T-helper 2 cell treated with Interferon-gamma antibody and Interleukin-4, amounts not matched to agents 100 ng/mL and 5 ng/mL, for 36 hours (primary cell): ENCODE results near the gene CAMK2A. TPM values are rescaled to one million over a fixed set of nuclear protein-coding genes. Genes with fewer than 3 reads are reported as not detected.

Experiments
- intact Hi-C: fragments of 100-400 bp; cut with micrococcal nuclease; formaldehyde crosslinking; loops from one replicate; pipeline ENCODE4 v1.15.1; 2023
- total RNA-seq: library from RNA; stranded (reverse); gene quantifications from 2 replicates; pipeline ENCODE4 v1.2.3, GENCODE V29; 2022

Gene CAMK2A
- total RNA-seq: not detected in 2 replicates

DNA sequence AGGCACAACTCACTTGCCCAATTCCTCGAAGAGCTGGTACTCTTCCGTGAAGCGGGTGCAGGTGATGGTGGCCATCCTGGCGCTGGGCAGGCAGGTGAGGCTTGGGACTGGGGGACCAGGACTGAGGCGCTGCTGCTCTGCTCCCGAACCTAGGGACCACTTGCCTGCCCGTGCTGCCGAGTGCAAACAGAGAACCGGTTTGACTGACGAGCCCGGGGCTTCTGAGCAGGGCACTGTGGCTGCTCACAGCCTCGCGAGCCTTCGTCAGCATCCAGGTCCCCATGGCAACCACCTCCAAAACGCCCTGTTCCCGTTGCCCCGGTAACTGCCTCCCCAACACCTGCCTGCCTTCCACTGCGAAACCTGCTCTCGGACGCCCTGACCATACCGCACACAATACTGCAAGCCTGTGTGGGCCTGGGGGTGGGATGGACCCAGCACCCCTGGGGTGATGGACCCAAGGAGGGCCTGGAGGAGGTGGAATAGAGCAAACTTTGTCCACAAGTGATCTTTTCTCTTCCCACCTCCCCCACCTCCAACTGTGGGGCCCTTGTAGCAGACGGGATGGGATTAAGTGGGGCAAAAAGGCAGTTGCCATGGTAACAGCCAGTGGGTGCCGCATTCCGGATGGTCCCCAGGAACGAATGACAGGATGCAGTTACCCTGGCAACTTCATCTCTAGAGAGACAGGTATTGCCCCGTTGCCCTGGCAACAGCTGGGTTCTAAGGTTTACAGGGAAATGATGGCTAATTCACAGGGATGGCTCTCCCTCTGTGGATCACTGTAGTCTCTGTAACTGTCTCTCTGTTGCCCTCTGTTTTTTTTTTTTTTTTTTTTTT lies at the start of gene CAMK2A:
CAMK2A (minus strand) TSS at position 223 of the 840 bp plus-strand sequence; CDS start at position 75, 148 bp downstream.
- intact Hi-C loops: no loop called here

DNA sequence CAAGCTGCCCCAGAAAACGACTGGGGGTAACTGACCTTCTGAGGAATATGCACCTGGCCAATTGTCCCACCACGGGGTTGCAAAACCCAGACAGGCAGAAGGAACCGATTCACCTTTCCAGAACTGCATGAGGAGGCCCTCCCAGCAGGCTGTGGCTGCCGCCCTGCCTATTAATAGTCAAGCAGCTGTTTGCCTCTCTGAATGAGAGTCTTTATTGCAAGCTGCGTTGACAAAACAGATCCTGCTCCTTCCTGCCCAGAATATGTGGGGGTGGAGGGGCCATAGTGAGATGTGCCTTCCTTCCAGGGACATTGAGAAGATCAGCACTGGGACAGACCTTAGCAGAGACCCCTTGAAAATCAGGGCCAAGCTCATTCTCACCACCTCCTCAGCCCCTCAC lies 49.6 kb upstream of the CAMK2A start:
- intact Hi-C loops: no loop called here

- intact Hi-C loops: no loop called here
Measured at GRCh38 chr5:150338546-150338945, 49.0 kb upstream of the CAMK2A start.

DNA sequence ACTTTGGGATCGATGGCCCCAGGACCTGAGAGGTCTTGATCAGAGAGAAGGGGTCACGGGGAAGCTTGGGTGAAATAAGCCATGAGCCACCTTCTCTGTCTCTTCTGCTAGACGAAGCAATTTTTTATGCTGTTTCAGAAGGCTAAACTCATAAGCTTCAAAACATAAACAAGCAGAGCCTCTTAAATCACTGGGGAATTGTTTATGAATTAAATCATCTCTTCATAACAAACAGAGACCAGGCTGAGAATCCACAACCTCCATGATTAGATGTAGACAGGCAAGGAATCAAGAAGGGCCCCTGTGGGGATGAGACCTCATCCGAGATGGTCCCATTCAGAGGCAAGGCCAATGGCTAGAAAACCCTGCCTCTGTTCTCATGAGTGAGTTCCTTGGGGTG lies 46.2 kb upstream of the CAMK2A start:
- intact Hi-C loops: no loop called here

DNA sequence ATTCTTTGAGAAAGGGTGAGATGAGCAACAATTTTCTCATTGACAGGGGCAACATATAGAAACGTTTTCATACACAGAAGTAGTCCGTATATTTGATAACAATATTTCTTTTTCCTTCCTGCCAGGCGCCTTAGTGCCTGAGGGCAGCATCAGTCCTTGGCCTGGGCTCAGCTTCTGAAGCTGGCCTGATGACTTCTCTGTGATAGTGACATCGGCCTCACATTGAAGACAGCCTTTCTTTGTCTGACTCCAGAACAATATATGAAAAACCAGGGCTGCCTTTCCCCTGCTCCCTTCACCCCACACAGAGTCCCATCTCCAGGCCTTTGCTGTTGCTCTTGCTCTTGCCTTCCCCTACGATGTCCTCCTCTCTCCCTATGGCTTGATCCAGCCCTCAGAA lies 43.8 kb upstream of the CAMK2A start:
- intact Hi-C loops: no loop called here

DNA sequence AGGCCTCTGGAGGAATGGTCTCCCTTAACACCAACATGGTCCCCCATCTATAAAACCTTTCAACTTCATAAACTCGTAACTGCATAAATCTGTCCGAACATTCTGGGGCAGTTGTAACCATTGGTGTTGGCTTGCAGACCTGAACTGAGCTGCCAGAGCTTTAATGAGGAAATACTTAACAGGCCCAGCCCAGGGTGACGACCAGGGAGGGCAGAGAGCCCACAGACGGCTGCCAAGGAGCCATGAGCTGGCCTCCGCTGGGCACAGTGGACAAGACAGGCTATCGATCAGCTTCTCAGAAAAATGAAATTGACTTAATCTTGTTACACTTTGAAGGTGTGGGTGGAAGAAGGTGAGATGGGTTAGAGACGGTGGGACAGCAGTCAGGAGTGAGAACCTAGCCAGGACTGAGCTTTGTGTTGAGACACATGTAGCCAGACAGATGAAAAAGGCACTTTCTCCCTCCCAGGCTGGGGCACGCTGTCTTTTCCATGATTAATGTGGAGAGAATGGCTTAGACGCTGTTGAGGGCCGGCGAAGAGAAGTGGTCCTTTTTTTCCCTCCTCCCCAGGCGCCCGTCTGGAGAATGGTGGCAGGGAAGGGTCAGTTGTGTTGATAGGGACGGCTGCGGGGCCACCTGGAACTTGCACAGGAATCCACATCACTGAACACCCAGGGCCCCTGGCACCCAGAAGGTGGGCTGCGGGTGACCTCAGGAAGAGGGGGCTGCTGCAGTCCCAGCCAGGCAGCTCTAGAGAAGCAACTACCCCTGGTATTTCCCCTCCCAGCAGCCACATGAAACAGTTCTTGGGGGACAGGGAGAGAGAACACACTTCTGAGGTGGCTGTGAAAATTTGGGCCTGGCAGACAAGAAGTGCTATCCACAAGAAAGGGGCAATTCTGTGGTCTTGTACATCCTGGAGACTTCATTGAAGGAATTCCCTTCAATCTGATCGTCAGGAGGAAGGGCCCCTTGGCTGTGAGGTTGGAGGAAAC lies 40.6 kb upstream of the CAMK2A start:
- intact Hi-C loops: no loop called here

- intact Hi-C loops: no loop called here
Measured at GRCh38 chr5:150329038-150329437, 39.5 kb upstream of the CAMK2A start.

GRCh38 chr5:150328515-150328914 lies 38.9 kb upstream of the CAMK2A start:
- intact Hi-C loops: no loop called here

- intact Hi-C loops: no loop called here
Measured at GRCh38 chr5:150327139-150327538, 37.6 kb upstream of the CAMK2A start.

DNA sequence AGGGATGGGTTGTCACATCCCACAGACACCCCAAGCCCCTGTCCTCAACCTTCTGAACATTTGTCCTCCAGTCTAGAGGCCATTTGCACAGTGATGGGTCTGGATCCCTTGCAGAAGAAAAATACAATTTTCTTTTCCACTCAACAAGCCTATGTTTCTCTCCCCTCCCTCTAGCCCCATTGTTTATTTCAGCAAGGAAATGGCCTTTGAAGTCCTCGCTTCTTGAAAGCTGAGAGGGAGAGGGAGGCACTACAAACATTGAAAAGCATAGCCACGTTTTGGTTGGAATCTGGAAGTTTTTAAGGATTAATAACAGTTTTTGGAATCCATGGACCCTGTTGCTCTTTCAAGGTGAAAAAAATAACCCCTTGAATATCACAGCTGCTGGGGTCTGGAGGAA lies 37.1 kb upstream of the CAMK2A start:
- intact Hi-C loops: no loop called here

- intact Hi-C loops: no loop called here
Measured at GRCh38 chr5:150325426-150325825, 35.9 kb upstream of the CAMK2A start.

DNA sequence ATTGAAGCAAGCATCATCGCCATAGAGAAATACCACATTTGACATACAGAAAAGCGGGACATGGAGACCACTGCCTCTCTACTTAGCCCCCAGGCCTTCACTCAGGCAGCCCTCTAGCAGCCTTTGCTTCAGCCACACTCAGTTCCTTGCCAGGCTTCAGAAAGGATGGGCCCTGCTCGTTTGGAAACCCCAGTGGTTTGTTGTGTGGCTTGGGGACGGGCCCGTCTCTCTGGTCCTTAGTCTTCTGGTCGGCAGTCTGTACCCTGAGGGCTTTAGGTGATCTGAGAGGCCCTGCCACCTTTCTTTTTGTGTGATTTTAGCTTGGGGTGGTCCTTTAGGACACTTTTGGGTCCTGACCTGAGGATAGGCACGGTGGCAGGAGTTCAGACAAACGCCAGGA lies 34.2 kb upstream of the CAMK2A start:
- intact Hi-C loops: no loop called here

- intact Hi-C loops: no loop called here
Measured at GRCh38 chr5:150323092-150323491, 33.5 kb upstream of the CAMK2A start.

DNA sequence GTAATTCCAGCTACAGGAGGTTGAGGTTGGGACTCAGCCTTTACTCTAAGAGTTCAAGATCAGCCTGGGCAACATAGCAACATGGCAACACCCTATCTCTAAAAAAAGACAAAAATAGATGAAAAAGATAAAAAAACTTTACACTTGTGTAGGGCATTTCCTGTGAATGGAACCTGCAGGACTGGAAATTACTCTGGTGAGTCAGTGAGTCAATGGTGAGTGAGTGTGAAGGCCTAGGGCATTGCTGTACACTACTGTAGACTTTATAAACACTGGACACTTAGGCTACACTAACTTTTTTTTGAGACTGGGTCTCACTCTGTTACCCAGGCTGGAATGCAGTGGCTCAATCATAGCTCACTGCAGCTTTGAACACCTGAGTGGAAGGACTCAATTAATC lies 32.6 kb upstream of the CAMK2A start:
- intact Hi-C loops: no loop called here

DNA sequence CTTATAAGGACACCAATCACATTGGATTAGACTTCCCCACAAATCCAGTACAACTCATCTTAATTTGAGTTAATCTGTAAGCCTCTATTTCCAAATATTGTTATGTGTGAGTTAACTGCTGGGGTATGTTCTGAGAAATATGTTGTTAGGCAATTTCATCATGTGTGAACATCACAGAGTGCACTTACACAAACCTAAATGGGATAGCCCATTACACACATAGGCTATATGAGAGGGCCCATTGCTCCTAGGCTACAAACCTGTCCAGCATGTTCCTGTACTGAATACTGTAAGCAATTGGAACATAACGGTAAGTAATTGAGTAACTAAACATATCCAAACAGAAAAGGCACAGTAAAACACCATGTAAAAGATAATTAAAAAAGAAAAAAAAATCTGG lies 32.2 kb upstream of the CAMK2A start:
- intact Hi-C loops: no loop called here

DNA sequence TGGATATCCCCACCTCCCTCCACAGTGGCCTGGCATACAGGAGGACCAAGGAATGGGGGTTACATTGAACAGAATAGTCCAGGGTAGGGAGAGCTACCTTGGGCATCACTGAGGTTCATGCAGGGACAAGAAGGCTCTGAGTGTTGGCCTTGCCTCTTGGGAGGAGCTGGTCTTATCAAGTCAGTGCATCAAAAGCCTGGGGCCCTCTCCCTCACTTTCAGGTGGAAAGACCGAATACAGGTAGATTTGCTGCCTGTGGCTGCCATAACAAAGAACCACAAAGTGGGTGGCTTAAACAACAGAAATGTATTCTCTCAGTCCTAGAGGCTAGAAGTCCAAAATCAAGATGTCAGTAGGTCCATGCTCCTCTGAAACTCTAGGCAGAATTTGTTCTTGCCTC lies 31.6 kb upstream of the CAMK2A start:
- intact Hi-C loops: no loop called here

DNA sequence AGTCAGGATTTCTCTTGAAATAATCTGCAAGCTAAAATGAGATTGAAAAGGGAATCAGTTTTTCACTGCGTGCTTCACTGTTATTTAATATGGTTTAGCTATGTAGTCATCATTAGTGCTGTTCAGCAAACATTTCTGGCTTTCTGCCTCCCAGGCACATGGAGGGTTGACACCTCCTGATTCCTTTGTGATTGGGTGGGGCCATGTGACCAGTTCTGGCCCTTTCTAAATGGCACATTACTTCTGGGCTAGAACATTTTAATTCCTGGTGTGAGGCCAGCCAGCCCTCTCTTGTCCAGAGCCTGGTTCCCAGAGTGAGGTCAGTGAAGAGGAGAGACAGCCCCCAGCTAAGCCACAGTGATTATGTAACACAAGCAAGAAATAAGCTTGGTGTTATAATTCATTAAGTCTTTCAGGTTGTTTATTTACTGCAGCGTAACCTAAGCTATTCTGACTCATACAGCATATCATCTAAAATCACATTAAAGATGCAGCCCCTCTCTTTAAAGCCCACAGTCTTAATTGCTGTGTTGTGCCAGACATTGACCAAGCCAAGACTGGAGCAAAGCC lies 30.6 kb upstream of the CAMK2A start:
- intact Hi-C loops: no loop called here

GRCh38 chr5:150319484-150319790 lies 29.9 kb upstream of the CAMK2A start:
- intact Hi-C loops: no loop called here

- intact Hi-C loops: no loop called here
Measured at GRCh38 chr5:150318613-150319483, 29.3 kb upstream of the CAMK2A start.

- intact Hi-C loops: no loop called here
Measured at GRCh38 chr5:150317048-150318003, 27.8 kb upstream of the CAMK2A start.
